A549 treated with AZD9567 at 1 μM for 4 hours (cell line): ENCODE measurements around the gene TRMT1L. TPM values are rescaled to one million over a fixed set of nuclear protein-coding genes. Genes with fewer than 3 reads are reported as not detected.

Experiments used
- total RNA-seq: library from RNA; stranded (reverse); fragments of 200-300 nt; extraction: Qiagen RNA extraction; gene quantifications from 5 replicates; pipeline ENCODE4 v1.2.3, GENCODE V29; 2022; ENCODE audit not compliant: insufficient read depth

The TRMT1L gene
- 11.5 to 21.1 TPM (median 11.9 TPM) in 5 replicates for total RNA-seq

DNA sequence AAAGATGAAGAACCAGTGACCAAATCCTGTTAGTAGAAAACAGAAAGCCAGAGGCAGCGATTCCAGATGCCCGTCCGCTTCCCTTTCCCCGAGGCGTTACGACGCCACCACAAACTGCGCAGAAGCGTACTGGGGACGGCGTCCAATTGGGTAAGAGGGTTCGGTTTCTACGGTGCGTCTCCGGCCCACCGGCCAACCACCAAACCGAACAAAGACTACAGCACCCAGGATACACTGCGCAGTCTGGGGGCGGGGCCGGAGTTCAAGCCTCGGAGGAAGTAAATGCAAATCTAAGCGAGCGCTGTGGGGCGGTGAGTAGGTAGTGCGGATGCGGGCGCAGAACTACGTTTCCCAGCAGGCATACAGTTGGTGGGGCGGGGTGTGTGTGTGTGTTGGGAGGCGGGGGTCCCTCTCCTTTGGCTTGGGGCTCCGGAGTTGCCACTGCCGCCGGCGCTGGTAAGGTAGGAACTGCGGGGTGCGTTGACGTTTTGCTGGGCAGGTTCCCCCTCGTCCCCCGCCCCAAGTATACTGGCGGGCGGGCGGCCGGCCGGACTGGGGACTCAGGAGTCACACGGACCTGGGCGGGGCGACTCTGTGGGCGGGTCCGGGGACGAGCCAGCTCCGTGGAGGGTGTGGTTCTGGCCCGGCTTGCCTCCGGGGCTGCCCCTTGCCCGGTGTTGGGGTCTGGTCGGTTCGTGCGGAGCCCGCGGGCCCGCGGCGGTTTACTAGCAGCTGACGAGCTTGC is at the start of gene TRMT1L, which contains the start of gene SWT1:
Gene TRMT1L (minus strand): TSS at position 100 of the 745 bp plus-strand sequence. CDS start 241 bp downstream, outside the sequence.
Gene SWT1 (plus strand): TSS at position 314 of the 745 bp plus-strand sequence. CDS start 3,675 bp downstream, outside the sequence.

Other genes with a start within 250 kb of the TRMT1L start
- gene NIBAN1, start 182.4 kb downstream of the TRMT1L start, total RNA-seq: 0.78 to 2.2 TPM (median 0.87 TPM) in 5 replicates
- gene RNF2, start 111.4 kb downstream of the TRMT1L start, total RNA-seq: 15.3 to 26.1 TPM (median 16.1 TPM) in 5 replicates
- 1.2 to 2.0 TPM (median 1.4 TPM) in 5 replicates for gene SWT1, start 214 bp upstream of the TRMT1L start, total RNA-seq
- gene IVNS1ABP, start 160.3 kb upstream of the TRMT1L start, total RNA-seq: 22.6 to 32.3 TPM (median 26.0 TPM) in 5 replicates